Right cardiac atrium (tissue), 5 donors: ENCODE data around the gene DAP3. TPM values are rescaled to one million over a fixed set of nuclear protein-coding genes. Genes with fewer than 3 reads are reported as not detected.
A peak's percentile ranks its signal among the peaks of the same experiment; 100 is the strongest.
"Not testable (repeated sequence)": the region's sequence is repeated elsewhere in the genome, so short reads cannot be mapped to it uniquely, and the experiment has no call there.

Experiments used
- ATAC-seq, 2 donors: fragments of 200-7000 bp; cut with Tn5 transposase; one replicate each; pipeline versions ENCODE4 v1.8.0 to v1.9.1; 2020; ENCODE audit warnings: moderate library complexity in 2 of 2, mild to moderate bottlenecking in 1 of 2
- DNase-seq, 3 donors: peaks; one replicate each; pipeline ENCODE4 v3.0.0-alpha.2; 2020
- H3K27ac ChIP-seq: one replicate; pipeline ENCODE4 v1.5.1; 2013; ENCODE audit warnings: mild to moderate bottlenecking, low read length, control low read depth, moderate library complexity
- H3K27me3 ChIP-seq: one replicate; pipeline ENCODE4 v1.6.1; 2013; ENCODE audit not compliant: control insufficient read depth, insufficient read depth
- H3K4me1 ChIP-seq: one replicate; pipeline ENCODE4 v1.6.1; 2013; ENCODE audit warnings: low read length; ENCODE audit not compliant: control insufficient read depth, insufficient read depth
- H3K4me3 ChIP-seq: one replicate; pipeline ENCODE4 v1.5.1; 2013; ENCODE audit warnings: low read length, control low read depth
- H3K9me3 ChIP-seq: one replicate; pipeline ENCODE4 v1.6.1; 2013; ENCODE audit warnings: low read length; ENCODE audit not compliant: control insufficient read depth
- WGBS: extraction: QIAGEN DNeasy Blood & Tissue Kit; methylation state at CpG from one replicate; pipeline ENCODE4 v1.1.7; 2013; 5-methylcytosine and 5-hydroxymethylcytosine counted together
- intact Hi-C, 4 donors: fragments of 100-400 bp; cut with DNase I; formaldehyde crosslinking; loops; one replicate each; pipeline versions ENCODE4 v1.11.0 to v1.14.0; 2022 to 2023
- long read RNA-seq, 4 donors: library from polyadenylated mRNA; unstranded; transcript quantifications; one replicate each; pipeline ENCODE4 v2.0.0, GENCODE V29; 2020 to 2021
- polyA plus RNA-seq: library from polyadenylated mRNA; stranded (reverse); fragments of 200-250 nt; gene quantifications from one replicate; pipeline ENCODE4 v1.2.3, GENCODE V29; 2013
- total RNA-seq, 4 donors: library from RNA; stranded (reverse); fragmentation: NEBNext Ultra II Directional; extraction: Animal tissue kit (Norgen Biotek cat#: 25700); gene quantifications; one replicate each; pipeline ENCODE4 v1.2.1, GENCODE V29; 2021
- donor health status: healthy with polysubstance abuse.
- donor health status: DM: no; HTN: yes; CAD: no.
- donor health status: DM: no; HTN: no; CAD: no.
- donor health status: DM: no; HTN: yes; CAD: no; lungs with severe emphysema.
- donor health status: DM: yes; HTN: yes; CAD: no.

DAP3 gene
- total RNA-seq = 10 to 100 TPM; 83.5 to 91.6 (median 87.7) TPM
- polyA plus RNA-seq = 91.9 TPM
- long read RNA-seq, donor 1, transcript DAP3-201 (13 exons, 1,649 nt) = minor isoform, 10 of 71 reads
- long read RNA-seq, donor 1, transcript DAP3-202 (13 exons, 2,089 nt) = major isoform, 45 of 71 reads
- long read RNA-seq, donor 1, partial matches to known transcripts = 1 of 71 reads
- long read RNA-seq, donor 1, other reads (novel, unspliced or antisense) = 10 of 71 reads
- long read RNA-seq, donor 2, transcript DAP3-201 (13 exons, 1,649 nt) = minor isoform, 10 of 44 reads
- long read RNA-seq, donor 2, transcript DAP3-202 (13 exons, 2,089 nt) = major isoform, 28 of 44 reads
- long read RNA-seq, donor 2, partial matches to known transcripts = 0 of 44 reads
- long read RNA-seq, donor 2, other reads (novel, unspliced or antisense) = 6 of 44 reads
- long read RNA-seq, donor 3, transcript DAP3-203 (12 exons, 1,470 nt) = minor isoform, 14 of 246 reads
- long read RNA-seq, donor 3, transcript DAP3-225 (12 exons, 1,894 nt) = minor isoform, 12 of 246 reads
- long read RNA-seq, donor 3, transcript DAP3-202 (13 exons, 2,089 nt) = major isoform, 128 of 246 reads
- long read RNA-seq, donor 3, transcript DAP3-201 (13 exons, 1,649 nt) = minor isoform, 34 of 246 reads
- long read RNA-seq, donor 3, partial matches to known transcripts = 11 of 246 reads
- long read RNA-seq, donor 3, other reads (novel, unspliced or antisense) = 47 of 246 reads
- long read RNA-seq, donor 4, transcript DAP3-201 (13 exons, 1,649 nt) = minor isoform, 6 of 53 reads
- long read RNA-seq, donor 4, transcript DAP3-202 (13 exons, 2,089 nt) = major isoform, 36 of 53 reads
- long read RNA-seq, donor 4, partial matches to known transcripts = 0 of 53 reads
- long read RNA-seq, donor 4, other reads (novel, unspliced or antisense) = 10 of 53 reads

DNA sequence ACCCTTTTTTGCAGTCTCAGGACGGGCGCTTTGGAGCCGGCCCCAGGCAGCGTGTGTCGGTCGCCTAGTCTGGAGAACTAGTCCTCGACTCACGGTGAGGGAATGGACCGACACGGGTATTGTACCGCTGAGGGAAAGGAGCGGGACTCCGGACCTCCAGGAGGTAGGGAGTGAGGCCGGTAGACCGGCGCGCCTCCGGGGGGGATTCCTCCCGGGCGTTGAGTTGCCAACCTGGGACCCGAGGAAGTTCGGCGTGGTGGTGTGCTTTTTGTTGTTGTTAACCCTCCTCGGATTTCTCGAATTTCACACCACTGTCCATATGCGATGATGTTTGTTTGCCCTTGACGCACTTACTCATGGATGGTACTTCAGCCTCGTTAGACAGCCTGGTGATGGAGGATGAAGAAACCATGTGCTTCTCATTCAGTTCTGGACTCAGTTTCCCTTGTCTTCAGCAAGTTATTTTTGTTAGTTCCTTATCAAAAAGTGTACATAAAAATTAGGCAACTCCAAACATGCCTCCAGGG, at the start of gene DAP3:
Gene DAP3 (plus strand): TSS at position 11 of the 527 bp plus-strand sequence. CDS start 20,689 bp downstream, outside the sequence.
- intact Hi-C loops, H3K4me1 ChIP-seq, H3K9me3 ChIP-seq, DNase-seq, ATAC-seq, H3K27me3 ChIP-seq: not testable (repeated sequence)
- WGBS = under 1% methylated on average over 28 of the region's 28 CpGs
- Histone ChIP-seq H3K4me3 (peak within 1 kb of the TSS; percentile 78), H3K27ac (peak within 1 kb of the TSS; percentile 89)

DNA sequence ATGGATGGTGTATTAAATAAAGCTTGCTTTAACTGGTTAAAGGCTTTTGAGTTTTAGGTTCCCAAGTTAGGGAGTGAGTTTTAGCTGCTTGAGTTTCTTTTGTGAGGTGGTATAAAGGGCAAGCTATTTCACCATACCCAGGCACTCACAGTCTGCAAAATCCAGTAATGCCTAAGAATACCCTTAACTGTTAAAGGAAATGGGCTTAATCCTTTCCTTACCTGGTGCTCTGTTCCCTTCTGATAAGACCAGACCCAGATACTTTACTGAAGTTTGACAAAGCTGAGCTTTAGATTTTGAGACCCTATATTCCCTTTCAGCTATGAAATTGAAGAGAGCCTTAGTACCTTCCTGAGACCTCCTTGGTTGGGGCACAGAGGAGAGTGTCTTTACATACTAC, 48.5 kb upstream of the DAP3 start:
- DNase-seq (no peak), ATAC-seq (no peak)
- Histone ChIP-seq H3K27me3 (no peaks in the 10 kb centered on the region), H3K4me3 (no peak overlapping the region), H3K4me1 (no peaks in the 10 kb centered on the region), H3K27ac (no peak overlapping the region), H3K9me3 (peaks cover 3% of the 10 kb centered on the region)
- intact Hi-C loops = no loop called here

GRCh38 chr1:155642559-155643180, 46.2 kb upstream of the DAP3 start:
- intact Hi-C loops, H3K27ac ChIP-seq, H3K4me1 ChIP-seq, DNase-seq, H3K4me3 ChIP-seq, H3K9me3 ChIP-seq, ATAC-seq, H3K27me3 ChIP-seq: not testable (repeated sequence)
- WGBS = 83% methylated on average over 11 of the region's 11 CpGs

GRCh38 chr1:155643230-155643629, 45.7 kb upstream of the DAP3 start:
- Histone ChIP-seq H3K27me3 (no peaks in the 10 kb centered on the region), H3K4me1 (no peaks in the 10 kb centered on the region), H3K9me3 (peaks cover 3% of the 10 kb centered on the region), H3K27ac (no peak overlapping the region), H3K4me3 (no peak overlapping the region)
- ATAC-seq (no peak), DNase-seq (no peak)
- WGBS = 85% methylated on average over 3 of the region's 3 CpGs
- intact Hi-C loops = no loop called here

- WGBS = 59% methylated on average over 4 of the region's 4 CpGs
- intact Hi-C loops = no loop called here
- no peaks in the 10 kb centered on the region for H3K4me1 ChIP-seq
- no peak for ATAC-seq
- no peak overlapping the region for H3K27ac ChIP-seq
- H3K27me3 ChIP-seq = no peaks in the 10 kb centered on the region
- no peak overlapping the region for H3K4me3 ChIP-seq
- DNase-seq = no peak
- H3K9me3 ChIP-seq = peaks cover 3% of the 10 kb centered on the region
Observed at GRCh38 chr1:155645034-155645598, 43.8 kb upstream of the DAP3 start.

DNA sequence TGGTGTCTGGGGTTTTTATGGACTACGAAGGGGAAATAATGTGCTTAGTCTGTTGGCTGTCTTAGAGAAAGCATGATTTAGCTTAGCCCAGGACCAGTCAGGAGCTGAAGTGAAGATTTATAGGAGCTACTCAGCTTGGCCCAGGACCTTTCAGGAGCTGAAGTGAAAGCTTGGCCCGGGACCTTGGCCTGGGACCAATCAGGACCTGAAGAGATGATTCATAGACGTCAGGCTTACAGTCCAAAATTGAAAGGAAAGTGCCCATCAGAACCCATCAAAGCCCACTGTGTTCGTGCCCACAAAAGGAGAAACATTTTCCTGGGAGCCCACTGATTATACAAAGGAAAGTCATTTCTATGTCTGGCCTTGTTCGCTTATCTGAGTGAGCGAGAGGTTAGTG, 43.2 kb upstream of the DAP3 start:
- Histone ChIP-seq H3K27ac (peak overlapping the region; percentile 4), H3K4me3 (no peak overlapping the region), H3K27me3 (no peaks in the 10 kb centered on the region), H3K9me3 (peaks cover 3% of the 10 kb centered on the region), H3K4me1 (peaks cover 1% of the 10 kb centered on the region)
- ATAC-seq (peak in 1 of 2 donors; percentile 22), DNase-seq (peak; percentile 31 to 65 (median 64))
- intact Hi-C loops = no loop called here
- 64% methylated on average over 6 of the region's 6 CpGs for WGBS

GRCh38 chr1:155646307-155646706, 42.6 kb upstream of the DAP3 start:
- H3K4me3 ChIP-seq = no peak overlapping the region
- peak overlapping the region; percentile 34 for H3K27ac ChIP-seq

DNA sequence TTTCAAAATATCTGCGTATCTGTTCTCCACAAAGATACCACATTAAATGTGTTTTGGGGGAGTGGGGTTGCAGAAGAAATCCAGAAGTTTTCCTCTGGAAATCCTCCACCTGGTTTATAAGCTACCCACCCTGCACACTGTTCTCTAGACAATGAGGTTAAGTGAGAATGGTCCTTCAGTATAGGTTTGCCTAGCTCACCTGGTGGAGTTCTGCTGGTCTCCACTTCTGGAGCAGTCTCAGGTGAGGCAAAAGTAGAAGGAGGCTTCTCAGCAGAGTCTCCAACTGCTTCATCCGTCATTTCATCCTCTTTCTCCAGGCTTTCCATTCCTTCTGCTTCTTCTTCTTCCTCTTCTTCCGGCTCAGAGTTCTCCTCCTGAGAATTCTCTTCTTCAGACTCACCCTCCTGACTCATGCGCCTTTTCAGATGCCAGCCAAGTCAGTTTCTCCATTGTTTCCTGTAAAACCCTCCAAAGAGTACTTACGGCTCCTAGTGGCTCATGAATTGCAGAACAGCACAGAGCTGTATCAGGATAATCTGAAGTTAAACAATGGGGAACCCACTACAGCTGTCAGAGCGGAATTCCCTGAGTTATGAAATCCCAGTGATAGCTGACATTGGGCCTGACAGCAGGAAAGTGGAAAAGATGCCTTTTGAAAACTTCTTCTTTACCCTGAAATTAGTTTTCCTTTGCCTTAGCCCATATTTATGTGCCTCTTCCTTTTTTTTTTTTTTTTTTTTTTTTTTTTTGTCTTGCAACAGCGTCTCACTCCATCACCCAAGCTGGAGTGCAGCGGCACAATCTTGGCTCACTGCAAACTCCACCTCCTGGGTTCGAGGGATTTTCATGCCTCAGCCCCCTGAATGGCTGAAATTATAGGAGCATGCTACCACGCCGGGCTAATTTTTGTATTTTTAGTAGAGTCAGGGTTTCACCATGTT, 40.4 kb upstream of the DAP3 start:
- H3K9me3 ChIP-seq = no peaks in the 10 kb centered on the region
- H3K4me1 ChIP-seq = peaks cover 3% of the 10 kb centered on the region
- no peak overlapping the region for H3K27ac ChIP-seq
- intact Hi-C loops = no loop called here
- ATAC-seq (peak; percentile 88 to 92), DNase-seq (no peak)
- 51% methylated on average over 11 of the region's 11 CpGs for WGBS
- H3K27me3 ChIP-seq = no peaks in the 10 kb centered on the region
- H3K4me3 ChIP-seq = no peak overlapping the region

More at GRCh38 chr1:155646307-155646706, 42.6 kb upstream of the DAP3 start:
- ATAC-seq (peak; percentile 27 to 30), DNase-seq (peak in 2 of 3 donors; percentile 63 to 71)
- Histone ChIP-seq H3K27me3 (no peaks in the 10 kb centered on the region), H3K4me1 (peaks cover 3% of the 10 kb centered on the region), H3K9me3 (peaks cover 3% of the 10 kb centered on the region)
- intact Hi-C loops = no loop called here
- 59% methylated on average over 2 of the region's 2 CpGs for WGBS

DNA sequence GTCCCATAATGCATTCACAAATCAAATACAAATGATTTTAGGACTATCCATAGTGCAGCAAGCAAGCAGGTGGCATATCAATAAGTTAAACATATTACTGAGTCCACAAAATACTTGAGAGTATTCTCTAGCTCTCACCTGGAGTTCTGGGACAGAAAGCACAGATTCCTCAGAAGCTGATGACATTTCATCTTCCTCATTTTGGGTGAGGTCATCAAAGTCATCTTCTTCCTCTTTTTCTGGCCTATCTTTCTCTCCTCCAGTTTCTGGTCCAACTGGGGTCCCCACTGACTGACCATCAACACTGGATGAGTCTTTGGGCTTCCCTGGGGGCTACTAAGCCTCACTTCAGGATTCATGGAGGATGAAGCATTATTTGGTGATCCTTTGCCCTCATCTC, 39.2 kb upstream of the DAP3 start:
- no peak for DNase-seq
- intact Hi-C loops = no loop called here
- no peak for ATAC-seq
- Histone ChIP-seq H3K4me1 (peaks cover 3% of the 10 kb centered on the region), H3K27me3 (no peaks in the 10 kb centered on the region), H3K9me3 (no peaks in the 10 kb centered on the region), H3K27ac (no peak overlapping the region), H3K4me3 (no peak overlapping the region)
